ENCODE results near the gene ENPEP.
"Not testable (repeated sequence)": the region's sequence is repeated elsewhere in the genome, so short reads cannot be mapped to it uniquely, and the experiment has no call there.

DNA sequence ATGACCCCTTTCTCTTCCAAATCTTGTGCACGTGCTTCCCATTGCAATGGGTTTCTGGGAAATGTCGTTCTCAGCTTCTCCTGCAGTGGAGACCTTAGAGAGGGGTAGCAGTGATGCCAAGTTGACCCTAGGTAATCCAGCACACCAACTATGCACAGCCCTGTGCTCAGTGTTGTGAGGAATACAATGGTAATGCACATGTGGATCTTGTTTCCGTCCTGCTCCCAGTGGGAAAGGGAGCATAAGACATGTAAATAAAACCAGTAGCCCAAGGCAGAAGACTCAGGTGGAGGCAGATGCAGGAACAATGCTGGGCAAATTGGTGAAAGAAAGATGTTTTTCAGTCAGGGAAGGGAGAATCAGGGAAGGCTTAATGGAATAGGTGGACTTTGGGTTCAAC, 38.7 kb upstream of the ENPEP start:
- TF ChIP-seq, protein P1, sequence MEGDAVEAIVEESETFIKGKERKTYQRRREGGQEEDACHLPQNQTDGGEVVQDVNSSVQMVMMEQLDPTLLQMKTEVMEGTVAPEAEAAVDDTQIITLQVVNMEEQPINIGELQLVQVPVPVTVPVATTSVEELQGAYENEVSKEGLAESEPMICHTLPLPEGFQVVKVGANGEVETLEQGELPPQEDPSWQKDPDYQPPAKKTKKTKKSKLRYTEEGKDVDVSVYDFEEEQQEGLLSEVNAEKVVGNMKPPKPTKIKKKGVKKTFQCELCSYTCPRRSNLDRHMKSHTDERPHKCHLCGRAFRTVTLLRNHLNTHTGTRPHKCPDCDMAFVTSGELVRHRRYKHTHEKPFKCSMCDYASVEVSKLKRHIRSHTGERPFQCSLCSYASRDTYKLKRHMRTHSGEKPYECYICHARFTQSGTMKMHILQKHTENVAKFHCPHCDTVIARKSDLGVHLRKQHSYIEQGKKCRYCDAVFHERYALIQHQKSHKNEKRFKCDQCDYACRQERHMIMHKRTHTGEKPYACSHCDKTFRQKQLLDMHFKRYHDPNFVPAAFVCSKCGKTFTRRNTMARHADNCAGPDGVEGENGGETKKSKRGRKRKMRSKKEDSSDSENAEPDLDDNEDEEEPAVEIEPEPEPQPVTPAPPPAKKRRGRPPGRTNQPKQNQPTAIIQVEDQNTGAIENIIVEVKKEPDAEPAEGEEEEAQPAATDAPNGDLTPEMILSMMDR (IDR thresholded peaks at IDR 0.05; ENCODE audit: insufficient read depth, low read length, poor library complexity, severe bottlenecking), result not testable (repeated sequence)
- TF ChIP-seq EZH2phosphoT487 (conservative IDR thresholded peaks at IDR 0.05; ENCODE audit: low read length), result not testable (repeated sequence)

Data from SU-DHL-6 (cell line).